Uterus (tissue), 2 donors: ENCODE results near the gene TUFT1.

Source experiments
- POLR2A ChIP-seq, 2 donors: fragments of 450-650 bp; IDR thresholded peaks; one replicate each; pipeline ENCODE4 v1.6.1; 2016; ENCODE audit warnings: antibody characterized with exemption in 2 of 2, mild to moderate bottlenecking in 1 of 2, moderate library complexity in 1 of 2
- TF ChIP-seq, protein P1 (sequence below), 4 experiments: fragments of 200-600 bp in 2 of 4; fragments of 450-650 bp in 2 of 4; sonication (generic) in 2 of 4; IDR thresholded peaks; one replicate each; pipeline ENCODE4 v1.5.1; 2016 to 2019; ENCODE audit warnings: antibody characterized with exemption in 4 of 4, mild to moderate bottlenecking in 2 of 4, moderate library complexity in 1 of 4

GRCh38 chr1:151493042-151493441, 47.1 kb upstream of the TUFT1 start:
- TF ChIP-seq, protein P1, sequence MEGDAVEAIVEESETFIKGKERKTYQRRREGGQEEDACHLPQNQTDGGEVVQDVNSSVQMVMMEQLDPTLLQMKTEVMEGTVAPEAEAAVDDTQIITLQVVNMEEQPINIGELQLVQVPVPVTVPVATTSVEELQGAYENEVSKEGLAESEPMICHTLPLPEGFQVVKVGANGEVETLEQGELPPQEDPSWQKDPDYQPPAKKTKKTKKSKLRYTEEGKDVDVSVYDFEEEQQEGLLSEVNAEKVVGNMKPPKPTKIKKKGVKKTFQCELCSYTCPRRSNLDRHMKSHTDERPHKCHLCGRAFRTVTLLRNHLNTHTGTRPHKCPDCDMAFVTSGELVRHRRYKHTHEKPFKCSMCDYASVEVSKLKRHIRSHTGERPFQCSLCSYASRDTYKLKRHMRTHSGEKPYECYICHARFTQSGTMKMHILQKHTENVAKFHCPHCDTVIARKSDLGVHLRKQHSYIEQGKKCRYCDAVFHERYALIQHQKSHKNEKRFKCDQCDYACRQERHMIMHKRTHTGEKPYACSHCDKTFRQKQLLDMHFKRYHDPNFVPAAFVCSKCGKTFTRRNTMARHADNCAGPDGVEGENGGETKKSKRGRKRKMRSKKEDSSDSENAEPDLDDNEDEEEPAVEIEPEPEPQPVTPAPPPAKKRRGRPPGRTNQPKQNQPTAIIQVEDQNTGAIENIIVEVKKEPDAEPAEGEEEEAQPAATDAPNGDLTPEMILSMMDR (IDR thresholded peaks at IDR 0.05), result no peak
- TF ChIP-seq POLR2A (IDR thresholded peaks at IDR 0.05), result no peak
